RWPE1 (cell line): ENCODE results near the gene THAP4.

Experiments
- CTCF ChIA-PET: fragments of 350-600 bp; sonication (Branson Sonifier 250); formaldehyde crosslinking; extraction: SDS; loops from one replicate; lab custom pipeline; 2021; lab: Yijun Ruan, JAX
- POLR2A ChIA-PET: fragments of 400-600 bp; formaldehyde crosslinking; extraction: SDS; loops from one replicate; lab custom pipeline; 2020; ENCODE audit warnings: antibody characterized with exemption; ENCODE audit not compliant: low non-redundant PET; lab: Yijun Ruan, JAX
- DNase-seq: peaks from one replicate; pipeline ENCODE4 v3.0.0; 2012; ENCODE audit warnings: low spot score
- H3K27ac ChIP-seq: fragments of 450-650 bp; 2 replicates; pipeline ENCODE4 v1.5.1; 2017
- TF ChIP-seq, protein P1 (sequence below): fragments of 450-650 bp; conservative IDR thresholded peaks from 2 replicates; pipeline ENCODE4 v1.5.1; 2017; ENCODE audit warnings: low read depth, mild to moderate bottlenecking

The THAP4 gene

DNA sequence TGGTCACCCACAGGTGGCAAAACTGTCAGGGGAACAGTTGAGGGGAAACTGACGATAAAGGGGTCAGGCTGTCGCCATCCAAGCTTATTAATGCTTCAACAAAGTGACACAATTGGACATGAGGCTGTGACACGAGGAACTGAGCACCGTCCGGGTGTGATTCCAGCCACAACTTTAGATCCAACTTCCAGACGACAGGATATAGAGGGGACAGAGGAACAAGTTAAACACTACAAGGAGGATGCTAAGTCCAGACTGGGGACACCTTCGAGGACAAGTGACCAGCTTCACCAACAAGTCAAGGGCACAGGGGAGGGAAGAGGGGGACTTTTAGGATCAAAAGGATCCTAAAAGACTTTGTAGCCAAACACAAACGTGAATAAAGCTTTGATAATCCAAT, 54.6 kb downstream of the THAP4 start:
- H3K27ac ChIP-seq, result no peak overlapping the region
- TF ChIP-seq, protein P1, sequence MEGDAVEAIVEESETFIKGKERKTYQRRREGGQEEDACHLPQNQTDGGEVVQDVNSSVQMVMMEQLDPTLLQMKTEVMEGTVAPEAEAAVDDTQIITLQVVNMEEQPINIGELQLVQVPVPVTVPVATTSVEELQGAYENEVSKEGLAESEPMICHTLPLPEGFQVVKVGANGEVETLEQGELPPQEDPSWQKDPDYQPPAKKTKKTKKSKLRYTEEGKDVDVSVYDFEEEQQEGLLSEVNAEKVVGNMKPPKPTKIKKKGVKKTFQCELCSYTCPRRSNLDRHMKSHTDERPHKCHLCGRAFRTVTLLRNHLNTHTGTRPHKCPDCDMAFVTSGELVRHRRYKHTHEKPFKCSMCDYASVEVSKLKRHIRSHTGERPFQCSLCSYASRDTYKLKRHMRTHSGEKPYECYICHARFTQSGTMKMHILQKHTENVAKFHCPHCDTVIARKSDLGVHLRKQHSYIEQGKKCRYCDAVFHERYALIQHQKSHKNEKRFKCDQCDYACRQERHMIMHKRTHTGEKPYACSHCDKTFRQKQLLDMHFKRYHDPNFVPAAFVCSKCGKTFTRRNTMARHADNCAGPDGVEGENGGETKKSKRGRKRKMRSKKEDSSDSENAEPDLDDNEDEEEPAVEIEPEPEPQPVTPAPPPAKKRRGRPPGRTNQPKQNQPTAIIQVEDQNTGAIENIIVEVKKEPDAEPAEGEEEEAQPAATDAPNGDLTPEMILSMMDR, result no peak
- POLR2A ChIA-PET, result no interaction called here
- CTCF ChIA-PET, result interaction anchor here (0.5 kb wide), 1 partner anchor 1008 kb away, joined by 4 read pairs; no protein-coding TSS in a partner anchor
- no peak for DNase-seq

DNA sequence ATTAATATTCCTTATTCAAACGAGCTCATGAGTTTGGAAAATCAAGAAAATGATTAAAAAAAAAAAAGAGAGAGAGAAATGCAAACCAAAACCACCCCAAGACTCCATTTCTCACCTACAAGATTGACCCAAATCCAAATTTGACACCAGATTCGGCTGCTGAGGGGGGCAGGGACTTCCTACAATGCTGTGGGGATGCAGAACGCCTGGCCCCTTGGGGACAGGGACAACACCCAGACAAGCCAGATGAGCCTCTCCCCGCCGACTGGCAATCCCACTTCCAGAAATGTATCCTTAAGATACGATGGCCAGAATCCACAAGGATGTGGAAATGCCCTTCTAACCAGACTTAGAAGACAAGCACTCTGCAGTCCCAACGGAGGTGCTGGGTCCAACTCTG, 57.7 kb downstream of the THAP4 start:
- no peak overlapping the region for H3K27ac ChIP-seq
- TF ChIP-seq, protein P1, result no peak
- DNase-seq, result no peak
- POLR2A ChIA-PET, result no interaction called here
- CTCF ChIA-PET, result no interaction called here

DNA sequence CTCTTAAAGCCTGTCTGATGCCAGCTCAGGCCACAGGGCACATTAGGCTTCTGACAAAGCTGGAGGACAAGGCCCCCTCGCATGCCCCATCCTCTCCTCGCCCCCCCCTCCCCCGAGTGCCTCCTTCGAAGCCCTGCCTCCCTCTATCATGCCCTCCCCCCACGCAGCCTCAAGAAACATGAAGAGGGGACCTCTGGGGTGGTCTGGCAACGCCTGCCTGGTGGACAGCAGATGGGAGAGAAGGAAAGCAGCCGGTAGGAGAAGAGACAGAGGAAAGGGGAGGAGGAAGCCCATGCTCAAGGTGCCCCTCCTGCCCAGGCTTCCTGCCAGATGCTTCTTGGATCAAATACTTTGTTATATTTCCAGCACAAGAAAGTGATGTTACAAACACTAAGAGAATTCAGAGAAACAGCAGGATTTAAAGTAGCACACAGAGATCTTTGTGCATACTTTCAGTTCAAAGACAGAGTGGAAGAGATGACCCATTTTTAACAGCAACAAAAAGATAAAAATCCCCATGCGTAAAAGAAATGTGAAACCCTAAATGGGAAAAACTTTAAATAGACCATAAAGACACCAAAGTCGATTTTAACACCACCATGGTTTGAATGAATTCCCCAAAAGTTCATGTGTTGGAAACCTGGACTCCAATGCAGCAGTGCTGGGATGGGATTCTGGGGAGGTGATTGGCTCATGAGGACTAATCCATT, 59.4 kb downstream of the THAP4 start:
- DNase-seq, result no peak
- ChIA-PET POLR2A (no interaction called here), CTCF (interaction anchor here (0.5 kb wide), 1 partner anchor 30 kb away, joined by 3 read pairs; no protein-coding TSS in a partner anchor)
- no peak overlapping the region for H3K27ac ChIP-seq
- TF ChIP-seq, protein P1, result no peak

DNA sequence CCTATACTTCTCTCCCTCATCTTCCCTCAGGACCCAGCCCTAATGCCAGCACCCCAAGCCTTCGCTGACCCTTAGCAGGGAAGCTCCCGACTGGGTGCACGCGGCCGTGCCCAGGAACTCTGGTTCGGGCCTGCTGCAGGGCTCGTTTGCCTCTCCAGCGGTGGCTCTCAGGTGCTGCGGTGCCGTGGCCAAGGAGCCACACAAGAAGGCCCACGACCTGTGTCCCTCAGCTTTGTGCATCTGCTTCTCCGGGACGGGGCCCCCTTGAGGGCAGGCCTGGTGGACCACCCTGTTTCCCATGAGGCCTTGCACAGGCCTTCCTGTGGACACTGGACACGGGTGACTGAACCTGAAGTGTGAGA, 60.7 kb downstream of the THAP4 start:
- TF ChIP-seq, protein P1, result no peak
- CTCF ChIA-PET, result interaction anchor here (0.7 kb wide), 1 partner anchor 74 kb away, joined by 3 read pairs; no protein-coding TSS in a partner anchor
- POLR2A ChIA-PET, result interaction anchor here (0.7 kb wide), 1 partner anchor 447 kb away, joined by 5 read pairs; no protein-coding TSS in a partner anchor
- no peak for DNase-seq
- H3K27ac ChIP-seq, result no peak overlapping the region

DNA sequence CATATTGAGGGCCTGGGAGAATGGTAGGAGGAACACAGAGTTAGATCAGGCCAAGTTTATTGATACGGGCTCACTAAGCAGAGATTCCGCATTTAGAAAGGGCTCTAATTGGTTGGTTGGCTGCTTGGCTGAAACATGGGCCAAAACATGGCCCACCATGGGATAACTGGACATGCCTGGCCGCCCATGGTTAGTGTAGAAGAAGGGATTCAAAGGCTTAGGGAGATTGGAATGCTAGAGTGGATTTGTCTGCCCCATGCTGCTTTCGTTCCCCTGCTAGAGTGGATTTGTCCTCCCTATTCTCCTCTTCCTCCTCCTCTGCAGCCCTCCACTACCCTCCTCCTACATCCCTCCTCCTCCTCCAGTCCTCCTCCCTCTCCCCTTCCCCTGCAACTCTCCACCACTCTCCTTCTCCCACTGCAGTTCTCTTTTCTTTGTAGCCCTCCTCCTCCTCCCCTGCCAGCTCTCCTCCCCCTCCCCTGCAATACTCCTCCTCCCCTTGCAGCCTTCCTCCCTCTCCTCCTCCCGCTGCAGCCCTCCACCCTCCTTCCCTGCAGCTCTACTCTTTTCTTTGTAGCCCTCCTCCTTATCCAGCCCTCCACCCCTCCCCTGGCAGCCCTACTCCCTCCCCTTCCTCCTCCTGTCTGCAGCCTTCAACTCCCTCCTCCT, 61.2 kb downstream of the THAP4 start:
- TF ChIP-seq, protein P1, result no peak
- ChIA-PET CTCF (interaction anchor here (0.7 kb wide), 1 partner anchor 75 kb away, joined by 3 read pairs; no protein-coding TSS in a partner anchor), POLR2A (interaction anchor here (0.7 kb wide), 1 partner anchor 446 kb away, joined by 5 read pairs; no protein-coding TSS in a partner anchor)
- DNase-seq, result no peak
- H3K27ac ChIP-seq, result no peak overlapping the region; the same call in 1 of the 2 replicates

DNA sequence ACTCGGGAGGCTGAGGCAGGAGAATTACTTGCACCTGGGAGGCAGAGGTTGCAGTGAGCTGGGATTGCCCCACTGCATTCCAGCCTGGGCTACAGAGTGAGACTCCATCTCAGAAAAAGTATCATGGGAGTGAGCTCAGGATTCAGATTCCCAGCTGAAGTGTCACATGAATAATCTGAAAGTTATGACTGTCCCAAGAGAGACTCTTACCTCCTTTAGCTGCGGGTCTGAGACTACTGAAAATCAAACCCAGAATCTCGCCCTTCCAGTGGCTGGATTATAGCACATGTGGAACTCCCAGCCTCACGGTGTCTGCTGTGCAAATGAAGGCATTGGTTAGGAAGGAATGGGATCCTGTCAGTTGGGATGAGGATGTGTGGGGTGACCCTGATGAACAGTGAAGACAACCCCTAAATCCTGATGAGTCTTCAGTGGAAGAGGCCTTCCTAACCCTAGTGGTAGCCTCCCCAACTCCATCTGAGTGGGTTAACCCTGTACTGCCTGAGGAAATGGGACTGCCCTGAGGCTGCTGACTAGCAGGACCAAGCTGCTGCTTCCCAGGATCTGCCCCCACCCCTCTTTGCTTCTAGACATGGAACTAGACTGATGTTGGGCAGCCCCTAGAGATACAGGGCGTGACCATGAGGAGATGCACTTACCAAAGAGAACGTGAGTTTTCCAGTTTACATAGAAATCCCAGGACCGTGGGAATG, 61.9 kb downstream of the THAP4 start:
- H3K27ac ChIP-seq, result no peak overlapping the region; the same call in 1 of the 2 replicates
- no peak for DNase-seq
- CTCF ChIA-PET, result no interaction called here
- POLR2A ChIA-PET, result no interaction called here
- TF ChIP-seq, protein P1, result no peak
